HG03342 (cell line): ENCODE data around the gene PTPRD.
"Not testable (repeated sequence)": the region's sequence is repeated elsewhere in the genome, so short reads cannot be mapped to it uniquely, and the experiment has no call there.

Source experiments
- ATAC-seq: cut with Tn5 transposase; IDR thresholded peaks from one replicate; pipeline ENCODE4 v1.9.1; 2021; ENCODE audit warnings: mild to moderate bottlenecking, moderate library complexity; ENCODE audit not compliant: unreplicated experiment

Gene PTPRD

DNA sequence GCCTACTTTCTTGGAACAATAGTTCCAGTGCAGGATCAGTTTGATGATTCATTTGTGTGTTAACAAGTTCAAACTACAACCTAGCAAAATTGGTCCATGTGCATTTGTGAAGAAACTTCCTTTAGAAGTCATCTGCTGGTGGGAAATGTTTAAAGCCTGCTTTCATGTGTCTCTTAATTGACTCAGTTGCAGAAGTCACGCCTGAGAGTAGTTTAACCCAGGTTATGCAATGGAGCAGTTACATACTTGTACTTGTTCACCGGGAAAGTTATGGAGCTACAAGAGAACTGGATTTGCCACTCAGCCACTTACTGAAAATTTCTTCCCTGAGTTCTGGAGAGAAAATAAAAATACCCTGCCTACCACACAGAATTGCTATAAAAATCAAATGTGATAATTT is 1397.8 kb downstream of the PTPRD start:
- ATAC-seq, result no peak

- no peak for ATAC-seq
These were observed 1398.7 kb downstream of the PTPRD start for GRCh38 chr9:9214066-9214465.

GRCh38 chr9:9212963-9213362 is 1399.8 kb downstream of the PTPRD start:
- ATAC-seq, result no peak

DNA sequence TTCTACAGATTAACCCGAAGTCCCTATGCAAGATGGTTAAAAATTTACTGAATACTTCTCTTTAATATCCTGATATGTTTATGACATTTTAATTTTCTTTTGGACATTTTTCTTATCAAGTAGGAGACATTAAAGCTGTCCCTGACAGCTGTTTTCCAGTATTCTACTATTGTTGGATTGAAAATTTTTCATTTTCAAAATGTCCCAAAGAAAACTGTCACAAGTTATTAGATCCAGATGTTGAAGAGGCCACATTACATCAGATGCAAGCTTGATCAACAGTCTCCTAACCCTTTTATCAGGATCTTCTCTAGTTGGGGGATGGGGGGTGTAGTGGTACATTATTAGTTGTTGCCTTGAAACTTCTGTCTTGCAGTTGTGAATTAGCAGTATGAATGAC is 1410.5 kb downstream of the PTPRD start:
- ATAC-seq, result no peak

- no peak for ATAC-seq
These were observed 1426.7 kb downstream of the PTPRD start for GRCh38 chr9:9186086-9186485.

GRCh38 chr9:9182431-9182830 is 1430.4 kb downstream of the PTPRD start:
- ATAC-seq, result no peak

DNA sequence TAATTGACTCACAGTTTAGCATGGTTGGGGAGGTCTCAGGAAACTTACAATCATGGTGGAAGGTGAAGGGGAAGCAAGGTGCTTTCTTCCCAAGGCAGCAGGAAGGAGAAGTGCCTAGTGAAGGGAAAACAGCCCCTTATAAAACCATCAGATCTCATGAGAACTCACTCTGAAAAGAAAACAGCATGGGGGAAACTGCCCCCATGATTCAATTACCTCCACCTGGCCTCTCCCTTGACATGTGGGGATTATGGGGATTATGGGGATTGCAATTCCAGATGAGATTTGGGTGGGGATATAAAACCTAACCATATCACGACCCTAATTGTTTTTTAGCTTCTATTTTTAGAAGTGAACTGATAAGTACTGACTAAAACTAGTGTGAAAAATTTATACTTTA is 1435.7 kb downstream of the PTPRD start:
- no peak for ATAC-seq

- no peak for ATAC-seq
These were observed 1438.4 kb downstream of the PTPRD start for GRCh38 chr9:9174358-9174757.

DNA sequence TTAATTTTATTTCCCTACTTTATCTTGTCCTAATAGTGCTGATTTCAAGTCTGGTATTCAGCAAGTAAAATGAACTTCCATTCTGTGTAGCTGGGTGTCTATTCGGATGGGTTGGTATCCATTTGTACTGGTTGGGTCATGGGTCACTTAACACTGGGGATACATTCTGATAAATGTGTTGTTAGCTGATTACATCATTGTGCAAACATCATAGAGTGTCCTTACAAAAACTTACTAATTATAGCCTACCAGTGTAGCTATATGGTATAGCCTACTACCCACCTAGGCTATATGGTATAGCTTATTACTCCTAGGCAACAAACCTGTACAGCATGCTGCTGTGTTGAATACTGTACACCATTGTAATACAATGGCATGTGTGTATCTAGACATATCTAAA is 1439.5 kb downstream of the PTPRD start:
- ATAC-seq, result no peak

GRCh38 chr9:9170439-9171134 is 1442.2 kb downstream of the PTPRD start:
- ATAC-seq, result no peak

GRCh38 chr9:9142001-9142400 is 1470.8 kb downstream of the PTPRD start:
- ATAC-seq, result no peak

DNA sequence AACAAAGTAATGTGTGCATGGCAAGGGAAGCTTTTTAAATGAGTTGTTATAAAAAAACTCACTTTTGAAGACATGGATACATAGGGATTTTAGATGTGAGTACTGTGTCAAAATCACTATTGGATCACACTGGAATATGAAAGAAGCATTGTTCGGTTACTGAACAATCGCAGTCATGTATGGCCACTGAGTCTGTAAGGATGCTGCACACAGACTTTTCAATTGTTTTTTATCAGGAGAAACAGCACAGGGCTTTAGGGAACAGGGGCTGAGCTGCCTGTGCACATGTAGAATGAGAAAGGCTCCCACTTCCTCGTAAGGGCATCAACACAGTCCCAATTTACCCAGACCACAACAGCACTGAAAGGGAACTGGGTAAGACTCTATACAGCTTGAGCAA is 1479.3 kb downstream of the PTPRD start:
- ATAC-seq, result no peak

GRCh38 chr9:9124616-9125015 is 1488.2 kb downstream of the PTPRD start:
- no peak for ATAC-seq

GRCh38 chr9:9122230-9122875 is 1490.4 kb downstream of the PTPRD start:
- ATAC-seq, result no peak

GRCh38 chr9:9117866-9118265 is 1494.9 kb downstream of the PTPRD start:
- no peak for ATAC-seq

DNA sequence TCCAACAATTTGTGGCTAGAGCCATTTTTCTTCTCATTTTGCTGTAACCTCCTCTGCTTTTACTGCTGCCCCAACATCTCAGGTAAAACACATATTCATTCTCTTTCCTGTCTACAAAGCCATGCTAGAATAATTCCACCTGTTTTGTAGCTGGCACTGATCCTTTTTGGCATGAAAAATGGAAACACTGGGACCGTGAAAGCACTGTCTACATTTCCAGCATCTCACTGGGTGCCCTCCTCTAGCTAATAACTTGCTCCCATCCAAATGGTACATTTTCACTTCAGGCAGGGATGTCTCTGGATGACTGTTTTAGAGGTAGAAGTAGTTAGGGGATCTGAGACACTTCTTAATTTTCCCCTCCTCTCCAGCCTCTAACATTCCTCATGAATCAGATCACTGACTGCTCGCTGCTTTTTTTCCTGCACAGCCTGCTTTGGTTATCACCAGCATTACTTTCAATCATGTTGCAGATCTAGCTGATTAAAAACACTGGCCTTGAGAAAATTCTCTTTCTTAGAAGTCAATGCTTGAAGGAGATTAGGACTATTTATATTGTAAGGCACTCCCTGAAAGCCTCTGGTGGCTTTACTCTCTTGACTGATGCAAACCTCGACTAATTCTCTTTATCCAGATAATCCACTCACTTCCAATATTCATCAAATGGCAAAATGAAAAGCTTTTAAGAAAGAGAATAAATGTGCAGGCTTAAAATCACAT is 1500.6 kb downstream of the PTPRD start:
- no peak for ATAC-seq

GRCh38 chr9:9108641-9109040 is 1504.2 kb downstream of the PTPRD start:
- ATAC-seq, result no peak

- ATAC-seq, result no peak
These were observed 1510.5 kb downstream of the PTPRD start for GRCh38 chr9:9102295-9102694.

DNA sequence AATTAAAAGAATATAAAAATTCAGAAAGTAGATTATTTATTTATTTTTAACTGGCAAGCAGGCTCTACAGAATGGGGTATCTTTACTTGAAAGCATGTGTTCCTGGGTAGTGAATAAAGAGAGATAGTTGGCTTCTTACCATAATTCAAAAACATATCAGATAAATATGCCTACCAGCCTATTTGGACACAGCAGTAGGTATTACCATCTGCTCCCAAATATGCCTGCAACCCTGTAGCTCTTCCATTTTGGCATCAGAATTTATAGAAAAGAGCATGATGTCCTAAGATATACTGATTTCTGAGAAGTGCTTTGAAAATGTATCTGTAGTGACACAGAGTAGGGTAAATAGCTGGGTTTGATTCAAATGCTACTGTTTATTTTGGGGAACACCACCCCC is 1512.7 kb downstream of the PTPRD start:
- no peak for ATAC-seq

DNA sequence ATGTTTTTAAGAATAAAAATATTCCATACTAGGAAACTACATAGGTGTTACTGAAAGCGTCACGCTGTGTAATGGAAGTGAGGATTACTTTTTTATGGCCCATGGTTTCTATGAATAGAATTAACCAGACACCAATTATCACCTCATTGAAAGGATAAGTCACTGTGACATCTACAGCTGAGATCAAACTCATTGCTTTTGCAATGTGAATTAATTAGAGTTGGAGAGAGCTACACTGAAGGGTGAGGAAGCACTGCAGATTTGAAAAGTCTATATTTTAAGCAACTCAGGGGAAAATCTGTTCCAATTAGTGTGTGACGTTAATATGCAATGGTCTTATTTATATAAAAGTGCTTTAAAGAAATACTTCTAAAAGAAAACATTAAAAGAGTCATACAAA is 1513.2 kb downstream of the PTPRD start:
- ATAC-seq, result no peak

DNA sequence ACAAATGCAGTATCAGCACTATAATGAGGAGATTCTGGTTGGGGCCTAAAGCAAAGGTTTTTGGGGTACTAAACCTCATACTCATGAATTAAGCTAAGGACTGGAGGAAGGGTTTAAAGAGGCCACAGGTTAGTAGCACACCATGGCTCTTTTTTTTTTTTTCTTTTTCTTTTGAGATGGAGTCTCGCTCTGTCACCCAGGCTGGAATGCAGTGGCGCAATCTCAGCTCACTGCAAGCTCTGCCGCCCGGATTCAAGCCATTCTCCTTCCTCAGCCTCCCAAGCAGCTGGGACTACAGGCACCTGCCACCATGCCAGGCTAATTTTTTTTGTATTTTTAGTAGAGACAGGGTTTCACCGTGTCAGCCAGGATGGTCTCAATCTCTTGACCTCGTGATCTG is 1515.5 kb downstream of the PTPRD start:
- not testable (repeated sequence) for ATAC-seq

DNA sequence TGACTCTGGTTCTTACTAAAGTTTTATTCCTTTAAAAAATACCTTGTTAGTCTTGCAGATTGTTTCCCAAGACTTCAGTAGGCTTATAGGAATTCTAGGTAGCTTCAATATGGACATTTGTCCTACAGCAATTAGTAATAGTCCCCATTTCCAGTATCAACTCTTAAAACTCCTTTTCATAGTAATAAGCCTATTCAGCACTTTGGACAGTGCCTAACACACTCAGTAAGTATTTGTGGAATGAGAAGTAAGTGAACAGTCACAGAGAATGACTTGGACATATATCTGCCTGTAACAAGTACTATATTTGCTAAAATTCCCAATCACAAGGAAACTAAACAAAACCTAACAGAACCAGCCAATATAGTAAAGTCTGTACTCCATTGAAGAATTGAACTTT is 1521.4 kb downstream of the PTPRD start:
- ATAC-seq, result no peak
